Muscle of leg (tissue), 11 donors: Measurements from ENCODE around the gene COL4A1. TPM values are rescaled to one million over a fixed set of nuclear protein-coding genes. Genes with fewer than 3 reads are reported as not detected.

Experiments
- DNase-seq: peaks from one replicate; pipeline ENCODE4 v3.0.0; 2013
- H3K27ac ChIP-seq: one replicate; pipeline ENCODE4 v1.5.1; 2013; ENCODE audit warnings: mild to moderate bottlenecking, low read length, control low read depth
- H3K27me3 ChIP-seq: one replicate; pipeline ENCODE4 v1.6.1; 2013; ENCODE audit warnings: low read length; ENCODE audit not compliant: control insufficient read depth, insufficient read depth
- H3K36me3 ChIP-seq: one replicate; pipeline ENCODE4 v1.6.1; 2013; ENCODE audit warnings: low read length; ENCODE audit not compliant: control insufficient read depth, insufficient read depth
- H3K4me1 ChIP-seq: one replicate; pipeline ENCODE4 v1.6.1; 2013; ENCODE audit warnings: low read length; ENCODE audit not compliant: control insufficient read depth, insufficient read depth
- H3K4me3 ChIP-seq: one replicate; pipeline ENCODE4 v1.5.1; 2013; ENCODE audit warnings: low read length, control low read depth
- H3K9me3 ChIP-seq: replicated peaks from 2 replicates; pipeline ENCODE4 v1.6.1; 2013; ENCODE audit warnings: low read depth, low read length; ENCODE audit not compliant: control insufficient read depth
- WGBS: methylation state at CpG from one replicate; pipeline ENCODE4 v1.1.5; 2013; ENCODE audit warnings: missing lambda C conversion rate; ENCODE audit not compliant: insufficient coverage; 5-methylcytosine and 5-hydroxymethylcytosine counted together
- polyA plus RNA-seq, 8 donors: library from polyadenylated mRNA; unstranded; fragments of 120-200 nt; gene quantifications; one replicate each; pipeline versions ENCODE4 v1.2.1 to v1.2.3, GENCODE V29; 2013; ENCODE audit warnings: inconsistent platforms in 1 of 8, low replicate concordance in 1 of 8; ENCODE audit not compliant: insufficient read length in 8 of 8, insufficient read depth in 1 of 8
- total RNA-seq: library from RNA; stranded (reverse); fragments of 120-200 nt; gene quantifications from one replicate; pipeline ENCODE4 v1.2.4, GENCODE V29; 2013

The COL4A1 gene
- total and polyA plus RNA-seq, 9 donors: 583 to 861 (median 730) TPM

GRCh38 chr13:110297766-110298504, 9.0 kb downstream of the COL4A1 start:
- H3K4me1 ChIP-seq: peaks cover 47% of the 10 kb centered on the region
- no peaks in the 10 kb centered on the region for H3K27me3 ChIP-seq
- H3K27ac ChIP-seq: peak overlapping the region; percentile 66
- H3K9me3 ChIP-seq: no peaks in the 10 kb centered on the region
- WGBS: no CpG with 5 or more reads among the region's 12 CpGs
- DNase-seq: no peak
- H3K4me3 ChIP-seq: no peak overlapping the region
- H3K36me3 ChIP-seq: peaks cover 19% of the 10 kb centered on the region

- Histone ChIP-seq H3K27ac (no peak overlapping the region), H3K27me3 (no peaks in the 10 kb centered on the region), H3K36me3 (peaks cover 17% of the 10 kb centered on the region), H3K4me3 (no peak overlapping the region), H3K4me1 (peaks cover 43% of the 10 kb centered on the region), H3K9me3 (no peaks in the 10 kb centered on the region)
- WGBS: no CpG with 5 or more reads among the region's 6 CpGs
- DNase-seq: no peak
Observed at GRCh38 chr13:110297011-110297410, 9.9 kb downstream of the COL4A1 start.

GRCh38 chr13:110294622-110295021, 12.3 kb downstream of the COL4A1 start:
- Histone ChIP-seq H3K4me1 (peaks cover 37% of the 10 kb centered on the region), H3K9me3 (no peaks in the 10 kb centered on the region), H3K4me3 (no peak overlapping the region), H3K27ac (peak overlapping the region; percentile 10), H3K27me3 (no peaks in the 10 kb centered on the region), H3K36me3 (peaks cover 23% of the 10 kb centered on the region)
- no peak for DNase-seq

GRCh38 chr13:110294146-110294545, 12.8 kb downstream of the COL4A1 start:
- peak overlapping the region; percentile 10 for H3K27ac ChIP-seq
- 100% methylated on average over 1 of the region's 3 CpGs for WGBS
- peaks cover 25% of the 10 kb centered on the region for H3K36me3 ChIP-seq
- no peaks in the 10 kb centered on the region for H3K27me3 ChIP-seq
- no peak overlapping the region for H3K4me3 ChIP-seq
- H3K4me1 ChIP-seq: peaks cover 32% of the 10 kb centered on the region
- no peak for DNase-seq
- H3K9me3 ChIP-seq: no peaks in the 10 kb centered on the region

GRCh38 chr13:110293649-110294048, 13.3 kb downstream of the COL4A1 start:
- H3K4me1 ChIP-seq: peaks cover 27% of the 10 kb centered on the region
- WGBS: 62% methylated on average over 3 of the region's 3 CpGs
- no peak overlapping the region for H3K27ac ChIP-seq
- H3K36me3 ChIP-seq: peaks cover 24% of the 10 kb centered on the region
- DNase-seq: no peak
- no peaks in the 10 kb centered on the region for H3K9me3 ChIP-seq
- no peak overlapping the region for H3K4me3 ChIP-seq
- H3K27me3 ChIP-seq: no peaks in the 10 kb centered on the region

- no peaks in the 10 kb centered on the region for H3K27me3 ChIP-seq
- 80% methylated on average over 2 of the region's 7 CpGs for WGBS
- no peak for DNase-seq
- H3K27ac ChIP-seq: no peak overlapping the region
- H3K36me3 ChIP-seq: peaks cover 24% of the 10 kb centered on the region
- peaks cover 25% of the 10 kb centered on the region for H3K4me1 ChIP-seq
- H3K9me3 ChIP-seq: no peaks in the 10 kb centered on the region
- H3K4me3 ChIP-seq: no peak overlapping the region
Observed at GRCh38 chr13:110293037-110293436, 13.9 kb downstream of the COL4A1 start.

GRCh38 chr13:110291286-110291685, 15.7 kb downstream of the COL4A1 start:
- no peak for DNase-seq
- H3K36me3 ChIP-seq: peaks cover 32% of the 10 kb centered on the region
- H3K27me3 ChIP-seq: no peaks in the 10 kb centered on the region
- peaks cover 38% of the 10 kb centered on the region for H3K4me1 ChIP-seq
- H3K27ac ChIP-seq: no peak overlapping the region
- 95% methylated on average over 9 of the region's 9 CpGs for WGBS
- no peaks in the 10 kb centered on the region for H3K9me3 ChIP-seq
- no peak overlapping the region for H3K4me3 ChIP-seq

GRCh38 chr13:110290826-110291225, 16.1 kb downstream of the COL4A1 start:
- 81% methylated on average over 15 of the region's 15 CpGs for WGBS
- Histone ChIP-seq H3K27me3 (no peaks in the 10 kb centered on the region), H3K4me3 (no peak overlapping the region), H3K9me3 (no peaks in the 10 kb centered on the region), H3K4me1 (peaks cover 40% of the 10 kb centered on the region), H3K36me3 (peaks cover 32% of the 10 kb centered on the region), H3K27ac (no peak overlapping the region)
- DNase-seq: no peak

- Histone ChIP-seq H3K9me3 (no peaks in the 10 kb centered on the region), H3K4me3 (no peak overlapping the region), H3K4me1 (peaks cover 35% of the 10 kb centered on the region), H3K36me3 (peaks cover 32% of the 10 kb centered on the region), H3K27ac (no peak overlapping the region), H3K27me3 (no peaks in the 10 kb centered on the region)
- WGBS: 90% methylated on average over 10 of the region's 10 CpGs
- DNase-seq: no peak
Observed at GRCh38 chr13:110290153-110290552, 16.8 kb downstream of the COL4A1 start.

GRCh38 chr13:110289661-110290060, 17.3 kb downstream of the COL4A1 start:
- DNase-seq: no peak
- H3K4me1 ChIP-seq: peaks cover 37% of the 10 kb centered on the region
- no peak overlapping the region for H3K4me3 ChIP-seq
- H3K27ac ChIP-seq: no peak overlapping the region
- H3K27me3 ChIP-seq: no peaks in the 10 kb centered on the region
- no peaks in the 10 kb centered on the region for H3K9me3 ChIP-seq
- H3K36me3 ChIP-seq: peaks cover 32% of the 10 kb centered on the region
- WGBS: 100% methylated on average over 5 of the region's 11 CpGs

GRCh38 chr13:110289174-110289573, 17.8 kb downstream of the COL4A1 start:
- H3K27ac ChIP-seq: no peak overlapping the region
- H3K9me3 ChIP-seq: no peaks in the 10 kb centered on the region
- H3K4me3 ChIP-seq: no peak overlapping the region
- H3K4me1 ChIP-seq: peaks cover 35% of the 10 kb centered on the region
- peaks cover 32% of the 10 kb centered on the region for H3K36me3 ChIP-seq
- 98% methylated on average over 8 of the region's 9 CpGs for WGBS
- no peak for DNase-seq
- H3K27me3 ChIP-seq: no peaks in the 10 kb centered on the region
